K562 (cell line): ENCODE data around the gene IGF2. TPM values are rescaled to one million over a fixed set of nuclear protein-coding genes. Genes with fewer than 3 reads are reported as not detected.

Experiments used
- ATAC-seq: fragments of 200-7000 bp; cut with Tn5 transposase; 3 replicates; pipeline ENCODE4 v1.9.1; 2020; ENCODE audit warnings: moderate library complexity
- BruUV-seq: library from RNA; stranded (reverse); fragments of 400-500 nt; replicated peaks from 2 replicates; lab custom pipeline; 2021; lab: Mats Ljungman, UMichigan
- CTCF ChIA-PET: fragments of 300-600 bp; formaldehyde crosslinking; extraction: SDS; loops from one replicate; lab custom pipeline; 2021; ENCODE audit warnings: low intra/inter-chr PET ratio; lab: Yijun Ruan, JAX
- POLR2A ChIA-PET: fragments of 300-600, 350-650 bp; sonication (Branson Sonifier 250); formaldehyde crosslinking; extraction: SDS; loops from one replicate; lab custom pipeline; 2021; ENCODE audit warnings: antibody characterized with exemption, inconsistent platforms; lab: Yijun Ruan, JAX
- DNase-seq, 4 experiments: peaks; one replicate each; pipeline versions ENCODE4 v3.0.0 to v3.0.0-alpha.2; 2011 to 2018; ENCODE audit warnings: low spot score in 3 of 4, mixed read lengths in 3 of 4; ENCODE audit errors: extremely low read depth in 1 of 4
- FAIRE-seq: peaks from 2 replicates; lab custom pipeline; 2011; peaks lifted over from hg19 to GRCh38; lab: Jason Lieb, UNC
- H2AFZ ChIP-seq: 2 replicates; pipeline ENCODE4 v1.6.0; 2011; ENCODE audit warnings: low read depth, low read length, control low read depth, inconsistent platforms
- H3K27ac ChIP-seq: fragments of 200-600 bp; 3 replicates; pipeline ENCODE4 v1.8.0; 2011; ENCODE audit warnings: low read depth, mild to moderate bottlenecking, control low read depth, inconsistent platforms, low read length, moderate library complexity, mixed read lengths; ENCODE audit errors: extremely low read depth
- H3K27me3 ChIP-seq, 2 experiments: fragments of 300-600 bp in 1 of 2; 2 replicates in 1 of 2; 3 replicates in 1 of 2; pipeline versions ENCODE4 v1.6.0 to v1.8.0; 2011; ENCODE audit warnings: inconsistent platforms in 2 of 2, low read length in 2 of 2, mild to moderate bottlenecking in 1 of 2, mixed read lengths in 1 of 2, moderate library complexity in 1 of 2; ENCODE audit not compliant: control insufficient read depth in 2 of 2, insufficient read depth in 2 of 2
- H3K36me3 ChIP-seq: fragments of 300-600 bp; 3 replicates; pipeline ENCODE4 v1.8.0; 2011; ENCODE audit warnings: mild to moderate bottlenecking, low read length, inconsistent platforms; ENCODE audit not compliant: control insufficient read depth, insufficient read depth
- H3K4me1 ChIP-seq, 2 experiments: fragments of 200-600 bp in 1 of 2; replicated peaks in 1 of 2; 2 replicates in 1 of 2; 3 replicates in 1 of 2; pipeline versions ENCODE4 v1.5.1 to v1.8.0; 2011; ENCODE audit warnings: inconsistent platforms in 2 of 2, low read length in 2 of 2, mild to moderate bottlenecking in 1 of 2, mixed read lengths in 1 of 2, moderate library complexity in 1 of 2; ENCODE audit not compliant: control insufficient read depth in 2 of 2, insufficient read depth in 2 of 2
- H3K4me2 ChIP-seq: 2 replicates; pipeline ENCODE4 v1.6.1; 2011; ENCODE audit warnings: low read length, control low read depth, inconsistent platforms, mixed read lengths; ENCODE audit not compliant: insufficient read depth
- H3K4me3 ChIP-seq: fragments of 200-600 bp; sonication (generic), shearing (Covaris generic); 2 replicates; pipeline ENCODE4 v1.5.1; 2016; ENCODE audit warnings: control low read depth, inconsistent platforms
- H3K79me2 ChIP-seq: fragments of 200-600 bp; 3 replicates; pipeline ENCODE4 v1.8.0; 2011; ENCODE audit warnings: low read length, inconsistent platforms; ENCODE audit not compliant: control insufficient read depth, insufficient read depth
- H3K9ac ChIP-seq, 2 experiments: 2 replicates each; pipeline versions ENCODE4 v1.6.0 to v1.6.1; 2011; ENCODE audit warnings: low read depth in 2 of 2, low read length in 2 of 2, control low read depth in 1 of 2, inconsistent platforms in 1 of 2, mild to moderate bottlenecking in 1 of 2, mixed read lengths in 1 of 2; ENCODE audit not compliant: insufficient read depth in 1 of 2
- H3K9me1 ChIP-seq: one replicate; pipeline ENCODE4 v1.6.0; 2011; ENCODE audit warnings: inconsistent platforms, mild to moderate bottlenecking, low read length, moderate library complexity; ENCODE audit not compliant: control insufficient read depth, insufficient read depth
- H3K9me3 ChIP-seq: replicated peaks from 2 replicates; pipeline ENCODE4 v1.5.1; 2011; ENCODE audit warnings: low read depth, low read length, inconsistent platforms; ENCODE audit not compliant: control insufficient read depth, insufficient read depth
- H4K20me1 ChIP-seq: replicated peaks from 2 replicates; pipeline ENCODE4 v1.6.1; 2011; ENCODE audit warnings: low read length, inconsistent platforms, mixed read lengths; ENCODE audit not compliant: control insufficient read depth, insufficient read depth
- E2F6 ChIP-seq, 2 experiments: IDR thresholded peaks; 2 replicates each; pipeline ENCODE4 v1.6.1; 2011; ENCODE audit warnings: borderline replicate concordance in 1 of 2, control low read depth in 1 of 2, low read depth in 1 of 2, low read length in 1 of 2, mild to moderate bottlenecking in 1 of 2, mixed read lengths in 1 of 2, moderate library complexity in 1 of 2; ENCODE audit not compliant: insufficient read depth in 1 of 2, insufficient read length in 1 of 2, poor library complexity in 1 of 2, severe bottlenecking in 1 of 2; ENCODE audit errors: extremely low read depth in 1 of 2
- E4F1 ChIP-seq: fragments of 250-450 bp; sonication (Bioruptor Pico); IDR thresholded peaks from 2 replicates; pipeline ENCODE4 v1.5.0; 2021; ENCODE audit warnings: mild to moderate bottlenecking, borderline replicate concordance
- HLTF ChIP-seq: fragments of 450-650 bp; IDR thresholded peaks from 2 replicates; pipeline ENCODE4 v1.6.1; 2016
- IFI16 ChIP-seq: fragments of 250-450 bp; sonication (Bioruptor Pico); IDR thresholded peaks from 2 replicates; pipeline ENCODE4 v2.1.2; 2022; ENCODE audit warnings: mild to moderate bottlenecking, inconsistent platforms
- MITF ChIP-seq: IDR thresholded peaks from 2 replicates; pipeline ENCODE4 v1.6.1; 2014; ENCODE audit warnings: antibody characterized with exemption
- NFXL1 ChIP-seq: fragments of 450-650 bp; formaldehyde crosslinking; IDR thresholded peaks from 2 replicates; pipeline ENCODE4 v1.4.0; 2021; ENCODE audit warnings: mild to moderate bottlenecking
- PHF21A ChIP-seq: fragments of 450-650 bp; IDR thresholded peaks from 2 replicates; pipeline ENCODE4 v1.6.1; 2017; ENCODE audit warnings: low read depth, borderline replicate concordance
- PTBP1 ChIP-seq: fragments of 200-400 bp; formaldehyde crosslinking; IDR thresholded peaks from 2 replicates; pipeline ENCODE4 v1.6.1; 2017; ENCODE audit warnings: low read depth, low read length
- RAD21 ChIP-seq, 2 experiments: fragments of 250-450 bp in 1 of 2; fragments of 450-650 bp in 1 of 2; sonication (Bioruptor Pico) in 1 of 2; formaldehyde crosslinking in 1 of 2; IDR thresholded peaks in 1 of 2; conservative IDR thresholded peaks in 1 of 2; 2 replicates each; pipeline versions ENCODE4 v1.4.0 to v1.8.0; 2020 to 2022; ENCODE audit warnings: mild to moderate bottlenecking in 2 of 2, moderate library complexity in 1 of 2
- RBM22 ChIP-seq: fragments of 200-400 bp; formaldehyde crosslinking; IDR thresholded peaks from 2 replicates; pipeline ENCODE4 v1.6.1; 2018; ENCODE audit warnings: low read length, low read depth; ENCODE audit not compliant: poor library complexity, severe bottlenecking
- RFX1 ChIP-seq: fragments of 450-650 bp; IDR thresholded peaks from 2 replicates; pipeline ENCODE4 v1.6.1; 2016; ENCODE audit warnings: mild to moderate bottlenecking, moderate library complexity
- SMARCA4 ChIP-seq: fragments of 450-650 bp; IDR thresholded peaks from 2 replicates; pipeline ENCODE4 v1.6.1; 2016
- TCF15 ChIP-seq: fragments of 250-450 bp; sonication (Bioruptor Pico); IDR thresholded peaks from 2 replicates; pipeline ENCODE4 v1.8.0; 2022; ENCODE audit warnings: moderate library complexity, mild to moderate bottlenecking, inconsistent platforms
- ZNF165 ChIP-seq: fragments of 250-450 bp; sonication (Bioruptor Pico); IDR thresholded peaks from 2 replicates; pipeline ENCODE4 v1.4.0; 2020; ENCODE audit warnings: borderline replicate concordance
- ZNF57 ChIP-seq: fragments of 450-650 bp; formaldehyde crosslinking; IDR thresholded peaks from 2 replicates; pipeline ENCODE4 v1.4.0; 2020; ENCODE audit warnings: mild to moderate bottlenecking, moderate library complexity
- WGBS: fragments of 100-300 bp; shearing (Covaris generic); methylation state at CpG from one replicate; pipeline ENCODE4 v1.1.6; 2016; ENCODE audit warnings: low coverage, mixed read lengths; ENCODE audit not compliant: insufficient coverage; ENCODE audit errors: missing lambda C conversion rate; 5-methylcytosine and 5-hydroxymethylcytosine counted together
- in situ Hi-C: fragments of 300-500 bp; cut with MboI; formaldehyde crosslinking; loops from 4 replicates; pipeline ENCODE4 v1.15.0; 2018; ENCODE audit warnings: inconsistent platforms, mixed read lengths
- intact Hi-C: fragments of 100-400 bp; cut with micrococcal nuclease; formaldehyde crosslinking; loops from 2 replicates; pipeline ENCODE4 v1.14.2; 2022
- polyA plus RNA-seq, 8 experiments: library from polyadenylated mRNA; depleted of rRNA in 4 of 8; stranded (reverse) in 5 of 8; unstranded in 3 of 8; fragments of >200 nt; fragmentation: Nextera tagmentation in 2 of 8; fragmentation: Illumina TruSeq in 1 of 8; extraction: Ambion mirVana in 2 of 8; extraction: Trizol in 1 of 8; gene quantifications; 2 replicates each; pipeline versions ENCODE4 v1.2.1 to v1.2.3, GENCODE V29; 2011 to 2014; ENCODE audit warnings: inconsistent platforms in 1 of 8, missing spikeins in 1 of 8
- total RNA-seq, 7 experiments: library from RNA; depleted of rRNA in 6 of 7; stranded (reverse); fragments of >200 nt in 6 of 7; fragmentation: Illumina TruSeq in 2 of 7; extraction: Trizol in 2 of 7; gene quantifications; 2 replicates each; pipeline versions ENCODE4 v1.2.1 to v1.2.3, GENCODE V29; 2011 to 2021; ENCODE audit warnings: low replicate concordance in 1 of 7

Gene IGF2
- total and polyA plus RNA-seq, 9 of the 15 experiments (the other 6 are each of a cell fraction or from before 2014, with no cell fraction given), result 0.16 TPM; not detected in 8

- TF ChIP-seq E4F1 (CRISPR knock-in tag) (no peak), HLTF (no peak), RBM22 (no peak), NFXL1 (no peak)
Measured at GRCh38 chr11:2115308-2115707, 23.9 kb downstream of the IGF2 start (continued).

GRCh38 chr11:2114430-2115241 lies 24.6 kb downstream of the IGF2 start:
- in situ Hi-C loops, result no loop called here
- no peak overlapping the region for H2AFZ ChIP-seq
- CTCF ChIA-PET, result no interaction called here
- no peaks in the 10 kb centered on the region for H3K79me2 ChIP-seq
- H3K9me1 ChIP-seq, result no peaks in the 10 kb centered on the region
- POLR2A ChIA-PET, result interaction anchor here (0.6 kb wide), 1 partner anchor 721 kb away, joined by 3 read pairs; no protein-coding TSS in a partner anchor
- no peak overlapping the region for H3K4me2 ChIP-seq
- H3K27ac ChIP-seq, result no peak overlapping the region
- DNase-seq (no peak), FAIRE-seq (no peak), ATAC-seq (no peak)
- H3K36me3 ChIP-seq, result no peaks in the 10 kb centered on the region
- no peak overlapping the region for H3K4me3 ChIP-seq
- peaks cover 0 to 2% of the 10 kb centered on the region in 2 experiments; a peak in 1 of 5 replicates for H3K4me1 ChIP-seq
- BruUV-seq, result no TSS peak
- H3K9me3 ChIP-seq, result no peaks in the 10 kb centered on the region
- H3K27me3 ChIP-seq, result peaks cover 7 to 38% of the 10 kb centered on the region in 2 experiments; a peak in 4 of 5 replicates
- H4K20me1 ChIP-seq, result no peaks in the 10 kb centered on the region; the same call in 1 of the 2 replicates
- H3K9ac ChIP-seq, result no peak overlapping the region
- intact Hi-C loops, result no loop called here
- 2% methylated on average over 29 of the region's 32 CpGs for WGBS
- no peak for TF ChIP-seq MITF
- TF ChIP-seq ZNF165 (CRISPR knock-in tag), result no peak
- no peak for TF ChIP-seq SMARCA4
- TF ChIP-seq PTBP1, result no peak
- no peak for TF ChIP-seq RAD21 (CRISPR knock-in tag; conservative IDR thresholded peaks at IDR 0.05 in 1 of 2, IDR thresholded peaks at IDR 0.05 in 1 of 2)
- no peak for TF ChIP-seq RFX1
- no peak for TF ChIP-seq IFI16 (CRISPR knock-in tag)
- TF ChIP-seq TCF15, result no peak
- TF ChIP-seq PHF21A, result no peak
- no peak for TF ChIP-seq ZNF57
- no peak for TF ChIP-seq E2F6 (IDR thresholded peaks at IDR 0.05; ENCODE audit: borderline replicate concordance in 1 of 2, extremely low read depth in 1 of 2, insufficient read depth in 1 of 2, insufficient read length in 1 of 2, low read depth in 1 of 2, low read length in 1 of 2, poor library complexity in 1 of 2, severe bottlenecking in 1 of 2)
